ENCODE data around the gene PALM2AKAP2.

GRCh38 chr9:109821711-109822110 is 41.7 kb downstream of the PALM2AKAP2 start:
- TF ChIP-seq POLR2A (IDR thresholded peaks at IDR 0.05) (no peak), CTCF (IDR thresholded peaks at IDR 0.05) (no peak)
